Heart left ventricle (tissue), 13 donors: ENCODE results near the gene ULK4.

Experiments used
- POLR2A ChIP-seq, 2 donors: fragments of 450-650 bp; IDR thresholded peaks; one replicate each; pipeline ENCODE4 v1.6.1; 2017; ENCODE audit warnings: antibody characterized with exemption in 2 of 2, mild to moderate bottlenecking in 2 of 2, moderate library complexity in 2 of 2
- TF ChIP-seq, protein P1 (sequence below), 12 donors: fragments of 200-600 bp; sonication (generic) in 4 of 12; IDR thresholded peaks; one replicate each; pipeline versions ENCODE4 v1.5.0 to v1.8.0; 2018 to 2022; ENCODE audit warnings: antibody characterized with exemption in 12 of 12, mild to moderate bottlenecking in 5 of 12
- donor health status: ischemic (EF 13 %, LVEDD 7.1; RV severe dilation, severe dysfunction).
- donor health status: DM: no; HTN: yes; CAD: no.
- donor health status: DM: no; HTN: no; CAD: no.
- donor health status: ischemic (EF 25% LVEDD 6.9; RV normal size, moderate dysfunction).
- donor health status: ischemic (EF 25% LVEDD 5.7; RV mildly dilated, moderate dysfunction).
- donor health status: ischemic (EF 35%, LVEDD 5.7; RV mildly dilated, moderate dysfunction).
- donor health status: nonischemic (EF 11% LVEDD 7.7; RV severe dilation, severe dysfunction).
- donor health status: DM: yes; HTN: yes; CAD: no.
- donor health status: PGD.
- donor health status: ischemic (EF 29% LVEDD 5.4; RV normal size, mild dysfunction).
- donor health status: nonischemic (EF 23%, LVEDD 6.1; RV moderate dilation, normal function).

DNA sequence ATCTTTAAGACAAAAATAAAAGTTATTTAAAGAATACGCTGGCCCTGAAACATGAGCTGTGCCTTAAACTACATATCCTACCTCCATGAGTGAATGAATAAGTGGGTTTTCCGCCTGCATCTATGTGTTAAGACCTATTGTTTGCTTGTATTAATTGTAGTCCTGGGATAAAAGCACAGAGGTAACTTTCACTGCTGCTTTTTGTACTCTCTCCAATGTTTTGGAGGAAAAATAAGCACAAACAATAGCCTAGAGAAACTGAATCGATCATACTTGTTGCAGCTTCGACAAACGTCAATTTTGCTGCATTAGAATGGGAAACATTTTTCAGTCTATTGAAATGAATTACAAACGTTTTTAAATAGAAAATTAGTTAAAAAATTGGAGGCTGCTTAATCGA lies 763.9 kb downstream of the ULK4 start:
- no peak for TF ChIP-seq POLR2A (IDR thresholded peaks at IDR 0.05)
- TF ChIP-seq, protein P1, sequence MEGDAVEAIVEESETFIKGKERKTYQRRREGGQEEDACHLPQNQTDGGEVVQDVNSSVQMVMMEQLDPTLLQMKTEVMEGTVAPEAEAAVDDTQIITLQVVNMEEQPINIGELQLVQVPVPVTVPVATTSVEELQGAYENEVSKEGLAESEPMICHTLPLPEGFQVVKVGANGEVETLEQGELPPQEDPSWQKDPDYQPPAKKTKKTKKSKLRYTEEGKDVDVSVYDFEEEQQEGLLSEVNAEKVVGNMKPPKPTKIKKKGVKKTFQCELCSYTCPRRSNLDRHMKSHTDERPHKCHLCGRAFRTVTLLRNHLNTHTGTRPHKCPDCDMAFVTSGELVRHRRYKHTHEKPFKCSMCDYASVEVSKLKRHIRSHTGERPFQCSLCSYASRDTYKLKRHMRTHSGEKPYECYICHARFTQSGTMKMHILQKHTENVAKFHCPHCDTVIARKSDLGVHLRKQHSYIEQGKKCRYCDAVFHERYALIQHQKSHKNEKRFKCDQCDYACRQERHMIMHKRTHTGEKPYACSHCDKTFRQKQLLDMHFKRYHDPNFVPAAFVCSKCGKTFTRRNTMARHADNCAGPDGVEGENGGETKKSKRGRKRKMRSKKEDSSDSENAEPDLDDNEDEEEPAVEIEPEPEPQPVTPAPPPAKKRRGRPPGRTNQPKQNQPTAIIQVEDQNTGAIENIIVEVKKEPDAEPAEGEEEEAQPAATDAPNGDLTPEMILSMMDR (IDR thresholded peaks at IDR 0.05) = no peak
